H1 (cell line): ENCODE measurements around the gene TTLL5. TPM values are rescaled to one million over a fixed set of nuclear protein-coding genes. Genes with fewer than 3 reads are reported as not detected.

Experiments
- CTCF ChIA-PET: fragments of 300-600 bp; sonication (Branson Sonifier 250); formaldehyde crosslinking; loops from one replicate; lab custom pipeline; 2021; ENCODE audit not compliant: partially characterized antibody; lab: Charles Lee
- POLR2A ChIA-PET: fragments of 300-600 bp; sonication (Branson Sonifier 250); formaldehyde crosslinking; loops from one replicate; lab custom pipeline; 2021; ENCODE audit warnings: inconsistent platforms; ENCODE audit not compliant: partially characterized antibody; lab: Charles Lee
- DNase-seq, 2 experiments: peaks; one replicate each; pipeline versions ENCODE4 v3.0.0 to v3.0.0-alpha.2; 2010 to 2022; ENCODE audit warnings: low spot score in 2 of 2, low read depth in 1 of 2, mixed read lengths in 1 of 2
- FAIRE-seq: peaks from 2 replicates; lab custom pipeline; 2011; peaks lifted over from hg19 to GRCh38; lab: Jason Lieb, UNC
- H2AFZ ChIP-seq: 2 replicates; pipeline ENCODE4 v1.8.1; 2012; ENCODE audit warnings: low read length, inconsistent platforms
- H2AK5ac ChIP-seq: 2 replicates; pipeline ENCODE4 v1.6.1; 2013; ENCODE audit warnings: low read depth, low read length
- H2BK120ac ChIP-seq: replicated peaks from 2 replicates; pipeline ENCODE3; 2013; ENCODE audit warnings: low read depth, low read length, inconsistent platforms
- H2BK12ac ChIP-seq: 2 replicates; pipeline ENCODE4 v1.6.1; 2013; ENCODE audit warnings: low read depth, low read length
- H2BK15ac ChIP-seq: 2 replicates; pipeline ENCODE4 v1.6.1; 2013; ENCODE audit warnings: low read length
- H2BK20ac ChIP-seq: 2 replicates; pipeline ENCODE4 v1.6.1; 2013; ENCODE audit warnings: low read length
- H2BK5ac ChIP-seq: 2 replicates; pipeline ENCODE4 v1.6.1; 2013; ENCODE audit warnings: low read depth, low read length
- H3K14ac ChIP-seq: 2 replicates; pipeline ENCODE4 v1.6.1; 2013; ENCODE audit warnings: inconsistent platforms; ENCODE audit not compliant: insufficient read length
- H3K18ac ChIP-seq: 2 replicates; pipeline ENCODE4 v1.6.1; 2013; ENCODE audit warnings: low read length; ENCODE audit errors: extremely low read depth
- H3K23ac ChIP-seq: 2 replicates; pipeline ENCODE4 v1.6.1; 2013; ENCODE audit warnings: inconsistent platforms; ENCODE audit not compliant: insufficient read length
- H3K23me2 ChIP-seq: 2 replicates; pipeline ENCODE4 v1.6.1; 2013; ENCODE audit warnings: low read depth, low read length
- H3K27ac ChIP-seq: 2 replicates; pipeline ENCODE4 v1.6.1; 2011; ENCODE audit warnings: low read depth, low read length, inconsistent platforms
- H3K27me3 ChIP-seq, 4 experiments: replicated peaks in 1 of 4; 1 replicate in 1 of 4; 2 replicates in 3 of 4; pipeline versions ENCODE4 v1.6.1 to v1.8.1; 2011 to 2013; ENCODE audit warnings: low read length in 3 of 4, mild to moderate bottlenecking in 3 of 4, inconsistent platforms in 2 of 4, mixed read lengths in 2 of 4, moderate library complexity in 1 of 4; ENCODE audit not compliant: control insufficient read depth in 3 of 4, insufficient read depth in 3 of 4; ENCODE audit errors: extremely low read depth in 1 of 4
- H3K36me3 ChIP-seq, 4 experiments: 2 replicates each; pipeline versions ENCODE4 v1.6.1 to v1.8.1; 2011 to 2013; ENCODE audit warnings: mild to moderate bottlenecking in 4 of 4, low read length in 3 of 4, moderate library complexity in 2 of 4, control low read depth in 1 of 4, inconsistent platforms in 1 of 4; ENCODE audit not compliant: insufficient read depth in 4 of 4, control insufficient read depth in 2 of 4
- H3K4ac ChIP-seq: replicated peaks from 2 replicates; pipeline ENCODE3; 2013; ENCODE audit warnings: low read length, low read depth, mixed read lengths, inconsistent platforms; ENCODE audit not compliant: insufficient read length
- H3K4me1 ChIP-seq, 4 experiments: replicated peaks in 1 of 4; 1 replicate in 1 of 4; 2 replicates in 3 of 4; pipeline versions ENCODE4 v1.6.1 to v1.8.1; 2011 to 2013; ENCODE audit warnings: low read length in 3 of 4, inconsistent platforms in 2 of 4, mixed read lengths in 1 of 4; ENCODE audit not compliant: insufficient read depth in 4 of 4, control insufficient read depth in 3 of 4
- H3K4me2 ChIP-seq, 2 experiments: 2 replicates each; pipeline versions ENCODE4 v1.6.1 to v1.8.1; 2011 to 2013; ENCODE audit warnings: low read depth in 2 of 2, low read length in 2 of 2, control low read depth in 1 of 2, inconsistent platforms in 1 of 2, mild to moderate bottlenecking in 1 of 2; ENCODE audit not compliant: insufficient read depth in 1 of 2
- H3K4me3 ChIP-seq, 4 experiments: fragments of 200-600, 300-600 bp in 1 of 4; sonication (generic), shearing (Covaris generic), sonication (Bioruptor Twin) in 1 of 4; 2 replicates each; pipeline versions ENCODE4 v1.5.1 to v1.8.1; 2011 to 2016; ENCODE audit warnings: low read length in 4 of 4, low read depth in 3 of 4, control low read depth in 2 of 4, inconsistent platforms in 2 of 4, mild to moderate bottlenecking in 2 of 4, mixed read lengths in 1 of 4, moderate library complexity in 1 of 4; ENCODE audit not compliant: insufficient read depth in 2 of 4; ENCODE audit errors: extremely low read depth in 1 of 4
- H3K56ac ChIP-seq: replicated peaks from 2 replicates; pipeline ENCODE3; 2013; ENCODE audit warnings: low read depth, mild to moderate bottlenecking, mixed read lengths, low read length, inconsistent platforms; ENCODE audit not compliant: insufficient read length
- H3K79me1 ChIP-seq: 2 replicates; pipeline ENCODE4 v1.6.1; 2013; ENCODE audit warnings: low read depth, low read length, control low read depth
- H3K79me2 ChIP-seq, 2 experiments: 2 replicates each; pipeline versions ENCODE4 v1.6.1 to v1.8.1; 2012 to 2013; ENCODE audit warnings: low read length in 2 of 2, mild to moderate bottlenecking in 2 of 2, inconsistent platforms in 1 of 2; ENCODE audit not compliant: insufficient read depth in 2 of 2, control insufficient read depth in 1 of 2
- H3K9ac ChIP-seq, 4 experiments: replicated peaks in 1 of 4; 1 replicate in 1 of 4; 2 replicates in 3 of 4; pipeline versions ENCODE4 v1.6.1 to v1.8.1; 2011 to 2013; ENCODE audit warnings: low read depth in 3 of 4, low read length in 3 of 4, control low read depth in 2 of 4, mild to moderate bottlenecking in 2 of 4, moderate library complexity in 2 of 4, inconsistent platforms in 1 of 4; ENCODE audit errors: extremely low read depth in 1 of 4
- H3K9me3 ChIP-seq, 2 experiments: 2 replicates each; pipeline versions ENCODE4 v1.6.1 to v1.8.1; 2012 to 2013; ENCODE audit warnings: mild to moderate bottlenecking in 2 of 2, moderate library complexity in 2 of 2, control low read depth in 1 of 2, inconsistent platforms in 1 of 2, low read depth in 1 of 2, low read length in 1 of 2, mixed read lengths in 1 of 2; ENCODE audit not compliant: insufficient read depth in 2 of 2
- H4K20me1 ChIP-seq, 2 experiments: replicated peaks in 1 of 2; 2 replicates each; pipeline versions ENCODE3 to v1.8.1; 2011 to 2013; ENCODE audit warnings: inconsistent platforms in 2 of 2, low read length in 2 of 2, mild to moderate bottlenecking in 1 of 2; ENCODE audit not compliant: insufficient read depth in 2 of 2, control insufficient read depth in 1 of 2
- H4K5ac ChIP-seq: 2 replicates; pipeline ENCODE4 v1.6.1; 2013; ENCODE audit warnings: low read length, low read depth, mixed read lengths, inconsistent platforms; ENCODE audit not compliant: insufficient read length
- H4K8ac ChIP-seq: 2 replicates; pipeline ENCODE4 v1.8.0; 2013; ENCODE audit warnings: mild to moderate bottlenecking, moderate library complexity, low read length, inconsistent platforms; ENCODE audit not compliant: insufficient read depth; ENCODE audit errors: extremely low read depth
- H4K91ac ChIP-seq: replicated peaks from 2 replicates; pipeline ENCODE3; 2013; ENCODE audit warnings: low read length, mixed read lengths, inconsistent platforms; ENCODE audit not compliant: insufficient read length
- BRCA1 ChIP-seq: IDR thresholded peaks from 2 replicates; pipeline ENCODE4 v1.6.1; 2012; ENCODE audit warnings: low read depth, low read length, improper control_type of control experiment
- CEBPB ChIP-seq: IDR thresholded peaks from 2 replicates; pipeline ENCODE4 v1.6.1; 2012; ENCODE audit warnings: low read depth, low read length
- EP300 ChIP-seq, 2 experiments: IDR thresholded peaks; 1 replicate in 1 of 2; 2 replicates in 1 of 2; pipeline ENCODE4 v1.6.1; 2011 to 2012; ENCODE audit warnings: low read depth in 2 of 2, low read length in 2 of 2, mild to moderate bottlenecking in 2 of 2, borderline replicate concordance in 1 of 2, inconsistent platforms in 1 of 2, moderate library complexity in 1 of 2
- EZH2 ChIP-seq: fragments of 200-600 bp; sonication (generic); IDR thresholded peaks from 2 replicates; pipeline ENCODE4 v1.7.1; 2012; ENCODE audit warnings: low read depth, mild to moderate bottlenecking, moderate library complexity, low read length, inconsistent platforms; ENCODE audit not compliant: severe bottlenecking
- JUND ChIP-seq: IDR thresholded peaks from 2 replicates; pipeline ENCODE4 v1.6.1; 2011; ENCODE audit warnings: mild to moderate bottlenecking, improper control_type of control experiment, low read length
- KDM4A ChIP-seq: IDR thresholded peaks from one replicate; pipeline ENCODE4 v1.7.1; 2012; ENCODE audit warnings: low read depth, mild to moderate bottlenecking, moderate library complexity, low read length, inconsistent platforms; ENCODE audit not compliant: severe bottlenecking
- NANOG ChIP-seq: IDR thresholded peaks from 2 replicates; pipeline ENCODE4 v1.6.1; 2011; ENCODE audit warnings: low read length, low read depth, mild to moderate bottlenecking, inconsistent platforms; ENCODE audit not compliant: insufficient read depth, poor library complexity, severe bottlenecking
- NRF1 ChIP-seq: IDR thresholded peaks from 2 replicates; pipeline ENCODE4 v1.6.1; 2011; ENCODE audit warnings: mild to moderate bottlenecking, low read depth, low read length, improper control_type of control experiment
- RFX5 ChIP-seq: IDR thresholded peaks from 2 replicates; pipeline ENCODE4 v1.6.1; 2011; ENCODE audit warnings: low read depth, low read length, improper control_type of control experiment, borderline replicate concordance
- SIRT6 ChIP-seq: IDR thresholded peaks from one replicate; pipeline ENCODE4 v1.7.1; 2012; ENCODE audit warnings: low read length, inconsistent platforms
- ZNF274 ChIP-seq: IDR thresholded peaks from 2 replicates; pipeline ENCODE4 v1.7.0; 2012; ENCODE audit warnings: low read length, borderline replicate concordance; ENCODE audit errors: extremely low read depth
- WGBS, 2 experiments: shearing (Covaris generic) in 1 of 2; methylation state at CpG; one replicate each; pipeline versions ENCODE4 v1.1.6 to v1.1.7; 2013 to 2015; ENCODE audit warnings: low lambda C conversion rate in 2 of 2, mixed read lengths in 2 of 2, inconsistent platforms in 1 of 2, low coverage in 1 of 2, missing lambda C conversion rate in 1 of 2; ENCODE audit not compliant: insufficient replicate concordance in 2 of 2, insufficient coverage in 1 of 2, insufficient read length in 1 of 2; ENCODE audit errors: extremely low coverage in 1 of 2, missing lambda C conversion rate in 1 of 2; 5-methylcytosine and 5-hydroxymethylcytosine counted together
- polyA plus RNA-seq, 7 experiments: library from polyadenylated mRNA; depleted of rRNA in 3 of 7; stranded (reverse) in 5 of 7; unstranded in 2 of 7; fragments of >200 nt in 5 of 7; fragments of 200-250 nt in 2 of 7; gene quantifications; 1 replicate in 5 of 7; 2 replicates in 1 of 7; 4 replicates in 1 of 7; pipeline versions ENCODE4 v1.2.1 to v1.2.3, GENCODE V29; 2011 to 2013; ENCODE audit warnings: missing spikeins in 2 of 7, mixed read lengths in 2 of 7
- total RNA-seq: library from RNA; stranded (reverse); fragmentation: NEBNext Ultra II Directional; extraction: Animal tissue kit (Norgen Biotek cat#: 25700); gene quantifications from 2 replicates; pipeline ENCODE4 v1.2.1, GENCODE V29; 2021
- TF ChIP-seq, protein P1 (sequence below): IDR thresholded peaks from 2 replicates; pipeline ENCODE4 v1.6.1; 2012; ENCODE audit warnings: low read length, inconsistent platforms
- TF ChIP-seq, protein P2 (sequence below): IDR thresholded peaks from 2 replicates; pipeline ENCODE4 v1.6.1; 2012; ENCODE audit warnings: inconsistent platforms

TTLL5 gene
- total and polyA plus RNA-seq, 2 of the 8 experiments (the other 6 are each of a cell fraction or from before 2014, with no cell fraction given), result 16.1 to 45.9 TPM

DNA sequence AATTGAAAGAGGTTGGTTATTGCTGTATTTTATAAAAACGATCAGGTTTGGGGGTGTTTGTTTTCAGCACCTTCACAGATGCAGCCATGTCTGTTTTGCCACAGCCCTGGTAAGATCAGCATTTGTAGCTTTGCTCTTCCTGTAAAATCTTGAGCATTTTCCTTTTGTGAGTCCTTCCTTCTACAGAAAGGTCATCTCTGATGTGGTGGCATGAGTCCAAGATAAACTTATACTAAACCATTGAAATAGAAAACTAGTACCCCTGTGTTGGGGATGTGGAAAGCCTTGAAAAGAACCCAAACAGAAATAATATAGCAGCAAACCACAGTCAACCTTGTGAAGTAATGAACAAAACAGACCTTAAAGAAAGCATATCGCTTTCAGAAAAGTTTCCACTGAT lies 235.3 kb downstream of the TTLL5 start:
- Histone ChIP-seq H3K4me2 (no peak overlapping the region), H3K4ac (no peak overlapping the region), H2BK20ac (no peak overlapping the region), H3K23me2 (no peaks in the 10 kb centered on the region), H3K27me3 (no peaks in the 10 kb centered on the region), H3K23ac (no peak overlapping the region), H3K9me3 (no peaks in the 10 kb centered on the region), H2BK5ac (no peak overlapping the region), H3K79me1 (no peaks in the 10 kb centered on the region), H4K20me1 (no peaks in the 10 kb centered on the region), H4K5ac (no peak overlapping the region), H3K4me1 (no peaks in the 10 kb centered on the region), H3K14ac (no peak overlapping the region), H2BK120ac (no peak overlapping the region), H3K27ac (no peak overlapping the region), H2BK15ac (no peak overlapping the region), H3K18ac (no peak overlapping the region), H2AK5ac (no peak overlapping the region), H3K79me2 (no peaks in the 10 kb centered on the region), H4K8ac (no peak overlapping the region), H3K36me3 (no peaks in the 10 kb centered on the region), H4K91ac (no peak overlapping the region), H3K4me3 (no peak overlapping the region), H3K56ac (no peak overlapping the region), H3K9ac (no peak overlapping the region), H2AFZ (no peak overlapping the region), H2BK12ac (no peak overlapping the region)
- WGBS, 2 experiments, result 98% methylated on average over 2 of the region's 2 CpGs; no CpG with 5 or more reads in 1 of the 2 experiments
- POLR2A ChIA-PET, result no interaction called here
- FAIRE-seq (no peak), DNase-seq (no peak)
- CTCF ChIA-PET, result interaction anchor here (2.6 kb wide), 1 partner anchor 10 kb away, joined by 10 read pairs; no protein-coding TSS in a partner anchor
- no peak for TF ChIP-seq ZNF274
- no peak for TF ChIP-seq RFX5
- TF ChIP-seq BRCA1, result no peak
- no peak for TF ChIP-seq NANOG
- no peak for TF ChIP-seq JUND
- no peak for TF ChIP-seq NRF1
- TF ChIP-seq EP300 (IDR thresholded peaks at IDR 0.05; ENCODE audit: borderline replicate concordance in 1 of 2, low read depth in 2 of 2, low read length in 2 of 2), result no peak
- TF ChIP-seq, protein P1, sequence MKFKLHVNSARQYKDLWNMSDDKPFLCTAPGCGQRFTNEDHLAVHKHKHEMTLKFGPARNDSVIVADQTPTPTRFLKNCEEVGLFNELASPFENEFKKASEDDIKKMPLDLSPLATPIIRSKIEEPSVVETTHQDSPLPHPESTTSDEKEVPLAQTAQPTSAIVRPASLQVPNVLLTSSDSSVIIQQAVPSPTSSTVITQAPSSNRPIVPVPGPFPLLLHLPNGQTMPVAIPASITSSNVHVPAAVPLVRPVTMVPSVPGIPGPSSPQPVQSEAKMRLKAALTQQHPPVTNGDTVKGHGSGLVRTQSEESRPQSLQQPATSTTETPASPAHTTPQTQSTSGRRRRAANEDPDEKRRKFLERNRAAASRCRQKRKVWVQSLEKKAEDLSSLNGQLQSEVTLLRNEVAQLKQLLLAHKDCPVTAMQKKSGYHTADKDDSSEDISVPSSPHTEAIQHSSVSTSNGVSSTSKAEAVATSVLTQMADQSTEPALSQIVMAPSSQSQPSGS, result no peak
- no peak for TF ChIP-seq KDM4A
- no peak for TF ChIP-seq SIRT6
- TF ChIP-seq, protein P2, sequence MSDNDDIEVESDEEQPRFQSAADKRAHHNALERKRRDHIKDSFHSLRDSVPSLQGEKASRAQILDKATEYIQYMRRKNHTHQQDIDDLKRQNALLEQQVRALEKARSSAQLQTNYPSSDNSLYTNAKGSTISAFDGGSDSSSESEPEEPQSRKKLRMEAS, result no peak
- no peak for TF ChIP-seq CEBPB
- TF ChIP-seq EZH2, result no peak
